GM18517 (cell line): ENCODE data around the gene WBP11.
"Not testable (repeated sequence)": the region's sequence is repeated elsewhere in the genome, so short reads cannot be mapped to it uniquely, and the experiment has no call there.

Experiments
- ATAC-seq: cut with Tn5 transposase; IDR thresholded peaks from one replicate; pipeline ENCODE4 v1.9.1; 2021; ENCODE audit warnings: mild to moderate bottlenecking, moderate library complexity; ENCODE audit not compliant: unreplicated experiment

WBP11 gene

GRCh38 chr12:14774074-14774905, 29.0 kb downstream of the WBP11 start:
- ATAC-seq, result peak; percentile 56

- ATAC-seq, result peak; percentile 26
These were observed 29.6 kb downstream of the WBP11 start for GRCh38 chr12:14773685-14774073.

GRCh38 chr12:14772946-14773345, 30.3 kb downstream of the WBP11 start:
- ATAC-seq, result no peak

- ATAC-seq, result no peak
These were observed 31.6 kb downstream of the WBP11 start for GRCh38 chr12:14771651-14772137.

GRCh38 chr12:14770496-14771461, 32.5 kb downstream of the WBP11 start:
- peak; percentile 33 for ATAC-seq

GRCh38 chr12:14769969-14770495, 33.2 kb downstream of the WBP11 start:
- ATAC-seq, result peak; percentile 35

GRCh38 chr12:14769466-14769968, 33.8 kb downstream of the WBP11 start:
- peak; percentile 0 for ATAC-seq

- ATAC-seq, result no peak
These were observed 34.4 kb downstream of the WBP11 start for GRCh38 chr12:14768823-14769405.

GRCh38 chr12:14767617-14768016, 35.7 kb downstream of the WBP11 start:
- ATAC-seq, result no peak

- no peak for ATAC-seq
These were observed 36.5 kb downstream of the WBP11 start for GRCh38 chr12:14766649-14767215.

- not testable (repeated sequence) for ATAC-seq
These were observed 37.3 kb downstream of the WBP11 start for GRCh38 chr12:14766020-14766419.

- ATAC-seq, result no peak
These were observed 37.9 kb downstream of the WBP11 start for GRCh38 chr12:14765398-14765797.

GRCh38 chr12:14759711-14760280, 43.5 kb downstream of the WBP11 start:
- not testable (repeated sequence) for ATAC-seq

GRCh38 chr12:14756334-14757143, 46.7 kb downstream of the WBP11 start:
- ATAC-seq, result no peak

- no peak for ATAC-seq
These were observed 51.3 kb downstream of the WBP11 start for GRCh38 chr12:14751986-14752385.

- ATAC-seq, result no peak
These were observed 60.2 kb downstream of the WBP11 start for GRCh38 chr12:14743061-14743460.

GRCh38 chr12:14741942-14742341, 61.3 kb downstream of the WBP11 start:
- ATAC-seq, result no peak

GRCh38 chr12:14741153-14741552, 62.1 kb downstream of the WBP11 start:
- ATAC-seq, result no peak

- not testable (repeated sequence) for ATAC-seq
These were observed 66.8 kb downstream of the WBP11 start for GRCh38 chr12:14736441-14736840.
